Left lung (tissue), 10 donors: ENCODE results near the gene EBPL. TPM values are rescaled to one million over a fixed set of nuclear protein-coding genes. Genes with fewer than 3 reads are reported as not detected.
A peak's percentile ranks its signal among the peaks of the same experiment; 100 is the strongest.

ENCODE experiments used
- ATAC-seq: fragments of 200-7000 bp; cut with Tn5 transposase; one replicate; pipeline ENCODE4 v1.9.1; 2020; ENCODE audit warnings: moderate library complexity
- DNase-seq, 4 donors: peaks; one replicate each; pipeline ENCODE4 v3.0.0-alpha.2; 2013 to 2020
- H3K27ac ChIP-seq, 2 donors: fragments of 200-600 bp; sonication (generic) in 1 of 2; one replicate each; pipeline versions ENCODE4 v1.5.0 to v1.8.0; 2020 to 2021
- H3K27me3 ChIP-seq, 2 donors: fragments of 200-600 bp; sonication (generic) in 1 of 2; one replicate each; pipeline versions ENCODE4 v1.5.0 to v1.8.0; 2020 to 2021
- H3K36me3 ChIP-seq, 2 donors: fragments of 200-600 bp; sonication (generic) in 1 of 2; one replicate each; pipeline versions ENCODE4 v1.5.0 to v1.8.0; 2020 to 2021
- H3K4me1 ChIP-seq, 2 donors: fragments of 200-600 bp; one replicate each; pipeline ENCODE4 v1.8.0; 2021
- H3K4me3 ChIP-seq, 2 donors: fragments of 200-600 bp; sonication (generic) in 1 of 2; one replicate each; pipeline versions ENCODE4 v1.5.0 to v1.8.0; 2020 to 2021; ENCODE audit warnings: mild to moderate bottlenecking in 1 of 2
- H3K9me3 ChIP-seq, 2 donors: fragments of 200-600 bp; sonication (generic) in 1 of 2; one replicate each; pipeline versions ENCODE4 v1.5.0 to v1.8.0; 2020 to 2021
- CTCF ChIP-seq, 2 donors: fragments of 200-600 bp; sonication (generic) in 1 of 2; IDR thresholded peaks; one replicate each; pipeline versions ENCODE4 v1.5.0 to v1.8.0; 2021; ENCODE audit warnings: antibody characterized with exemption in 2 of 2
- intact Hi-C, 2 donors: fragments of 100-400 bp; cut with DNase I; formaldehyde crosslinking; loops; one replicate each; pipeline versions ENCODE4 v1.11.2 to v1.14.2; 2022
- polyA plus RNA-seq, 6 donors: library from polyadenylated mRNA; unstranded; fragments of 120-200 nt; gene quantifications; one replicate each; pipeline ENCODE4 v1.2.1, GENCODE V29; 2013; ENCODE audit not compliant: insufficient read length in 6 of 6
- total RNA-seq, 2 donors: library from RNA; stranded (reverse); fragmentation: NEBNext Ultra II Directional; extraction: Animal tissue kit (Norgen Biotek cat#: 25700); gene quantifications; one replicate each; pipeline ENCODE4 v1.2.1, GENCODE V29; 2021
- donor health status: DM: no; HTN: yes; CAD: no.
- donor health status: DM: no; HTN: no; CAD: no.

EBPL gene
- total and polyA plus RNA-seq, 8 donors: 54.6 to 79.9 (median 70.2) TPM

GRCh38 chr13:49630580-49630979 lies 60.7 kb downstream of the EBPL start:
- intact Hi-C loops: no loop called here
- DNase-seq: no peak
- peak overlapping the region in 1 of 2 donors; percentile 80 for H3K27ac ChIP-seq
- no peaks in the 10 kb centered on the region for H3K27me3 ChIP-seq
- no peak for TF ChIP-seq CTCF (IDR thresholded peaks at IDR 0.05)
- peaks cover 0 to 83% of the 10 kb centered on the region in 2 donors for H3K4me1 ChIP-seq
- no peak overlapping the region for H3K4me3 ChIP-seq
- no peak for ATAC-seq
- H3K9me3 ChIP-seq: no peaks in the 10 kb centered on the region
- H3K36me3 ChIP-seq: peaks cover 0 to 7% of the 10 kb centered on the region in 2 donors

GRCh38 chr13:49629947-49630346 lies 61.3 kb downstream of the EBPL start:
- H3K27me3 ChIP-seq: no peaks in the 10 kb centered on the region
- DNase-seq (no peak), ATAC-seq (no peak)
- peaks cover 0 to 83% of the 10 kb centered on the region in 2 donors for H3K4me1 ChIP-seq
- H3K4me3 ChIP-seq: peak overlapping the region in 1 of 2 donors; percentile 55
- no peaks in the 10 kb centered on the region for H3K9me3 ChIP-seq
- TF ChIP-seq CTCF (IDR thresholded peaks at IDR 0.05): no peak
- peaks cover 0 to 7% of the 10 kb centered on the region in 2 donors for H3K36me3 ChIP-seq
- peak overlapping the region in 1 of 2 donors; percentile 80 for H3K27ac ChIP-seq
- intact Hi-C loops: no loop called here

GRCh38 chr13:49629196-49629938 lies 61.9 kb downstream of the EBPL start:
- no peak for TF ChIP-seq CTCF (IDR thresholded peaks at IDR 0.05)
- intact Hi-C loops: no loop called here
- H3K36me3 ChIP-seq: peaks cover 0 to 7% of the 10 kb centered on the region in 2 donors
- ATAC-seq (no peak), DNase-seq (no peak)
- H3K4me3 ChIP-seq: peak overlapping the region in 1 of 2 donors; percentile 55
- H3K27me3 ChIP-seq: no peaks in the 10 kb centered on the region
- peak overlapping the region in 1 of 2 donors; percentile 80 for H3K27ac ChIP-seq
- H3K9me3 ChIP-seq: no peaks in the 10 kb centered on the region
- H3K4me1 ChIP-seq: peaks cover 0 to 78% of the 10 kb centered on the region in 2 donors

- H3K27ac ChIP-seq: peak within 1 kb of the TSS; percentile 16 to 80
- intact Hi-C loops: no loop called here
- DNase-seq (peak in 2 of 4 donors; percentile 87 to 94), ATAC-seq (peak; percentile 78)
- H3K36me3 ChIP-seq: peaks cover 0 to 7% of the 10 kb centered on the region in 2 donors
- no peaks in the 10 kb centered on the region for H3K27me3 ChIP-seq
- TF ChIP-seq CTCF (IDR thresholded peaks at IDR 0.05): no peak
- no peaks in the 10 kb centered on the region for H3K9me3 ChIP-seq
- H3K4me3 ChIP-seq: peak within 1 kb of the TSS in 1 of 2 donors; percentile 55
- H3K4me1 ChIP-seq: peaks cover 0 to 65% of the 10 kb centered on the region in 2 donors
Observed at GRCh38 chr13:49627831-49628652, 63.2 kb downstream of the EBPL start, which contains the start of gene ARL11. ARL11 (plus strand) TSS chr13:49628507; CDS start chr13:49630448, 1,941 bp downstream.
